HG02973 (cell line): ENCODE results near the gene HEATR1.

ENCODE experiments used
- ATAC-seq: cut with Tn5 transposase; IDR thresholded peaks from one replicate; pipeline ENCODE4 v1.9.1; 2021; ENCODE audit warnings: moderate library complexity; ENCODE audit not compliant: unreplicated experiment

HEATR1 gene

DNA sequence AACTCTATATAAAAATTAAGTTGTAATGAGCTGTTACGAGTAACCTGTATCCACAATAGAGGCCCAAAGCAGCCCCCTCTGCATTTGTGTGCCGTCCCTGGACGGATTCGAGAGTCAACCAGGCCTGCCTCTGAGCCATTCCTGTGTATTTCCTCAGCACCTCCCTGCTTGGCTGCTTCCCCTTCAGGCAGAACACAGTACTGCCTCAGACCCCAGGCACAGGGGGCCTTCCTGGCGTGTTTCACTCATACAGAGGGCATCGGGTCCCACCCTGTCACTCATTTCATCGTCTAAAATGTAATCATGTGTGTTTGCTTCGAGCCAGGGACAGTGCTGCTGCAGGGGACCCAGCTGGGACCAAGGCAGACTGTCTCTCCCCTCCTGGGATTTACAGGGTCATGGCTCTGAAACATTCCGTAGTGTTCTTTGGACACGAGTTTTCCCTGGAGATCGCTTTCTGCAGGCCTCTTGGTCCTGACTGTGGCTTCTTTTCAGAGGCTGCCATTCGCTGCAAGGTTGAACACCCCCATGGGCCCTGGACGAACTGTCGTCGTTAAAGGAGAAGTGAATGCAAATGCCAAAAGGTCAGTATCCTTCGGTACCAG lies 61.1 kb downstream of the HEATR1 start:
- ATAC-seq = no peak

DNA sequence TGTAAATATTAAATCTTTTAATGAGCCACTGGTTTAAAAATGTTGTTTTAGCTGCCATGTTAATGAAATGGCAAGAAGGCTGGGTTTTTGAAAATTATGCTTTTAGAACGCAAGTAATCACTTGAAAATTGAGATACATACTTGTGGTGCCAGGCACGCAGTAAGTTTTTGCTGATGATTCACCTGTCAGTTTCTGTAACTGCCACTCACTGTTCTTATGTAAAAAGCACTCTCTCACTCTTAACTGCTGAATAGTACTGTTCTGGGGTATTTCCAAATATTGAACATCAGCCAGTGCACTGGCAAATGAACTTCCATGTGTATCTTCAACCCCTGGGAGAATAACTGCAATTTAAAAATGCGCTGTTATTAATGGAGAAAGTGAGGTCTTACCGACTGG lies 62.6 kb downstream of the HEATR1 start:
- ATAC-seq = no peak

DNA sequence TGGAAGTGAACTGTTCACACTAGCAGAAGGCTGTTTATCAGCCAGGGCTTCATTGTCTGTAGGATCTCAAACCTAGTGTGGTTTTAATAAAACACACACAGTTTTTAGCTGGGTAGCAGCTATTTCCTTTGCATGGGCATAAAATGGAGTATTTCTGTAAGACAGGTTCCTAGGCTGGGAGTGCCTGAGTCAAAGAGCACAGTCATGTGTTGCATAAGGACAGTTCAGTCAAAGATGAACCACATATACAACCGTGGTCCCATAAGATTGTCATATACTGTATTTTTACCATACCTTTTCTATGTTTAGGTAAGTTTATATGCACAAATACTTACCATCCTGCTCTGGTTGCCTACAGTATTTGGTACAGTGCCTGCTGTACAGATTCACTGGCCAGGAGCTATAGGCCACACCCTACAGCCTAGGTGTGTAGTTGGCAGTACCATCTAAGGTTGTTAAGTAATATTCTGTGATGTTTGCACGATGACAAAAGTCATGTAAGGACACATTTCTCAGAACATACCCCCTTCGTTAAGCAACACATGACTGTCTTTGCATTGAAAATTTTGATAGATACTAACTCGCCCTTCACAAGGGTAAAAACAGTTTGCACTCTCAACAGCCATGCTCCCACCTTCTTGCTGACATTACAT lies 63.4 kb downstream of the HEATR1 start:
- no peak for ATAC-seq

- ATAC-seq = no peak
These were observed 67.8 kb downstream of the HEATR1 start for GRCh38 chr1:236536540-236536939.

DNA sequence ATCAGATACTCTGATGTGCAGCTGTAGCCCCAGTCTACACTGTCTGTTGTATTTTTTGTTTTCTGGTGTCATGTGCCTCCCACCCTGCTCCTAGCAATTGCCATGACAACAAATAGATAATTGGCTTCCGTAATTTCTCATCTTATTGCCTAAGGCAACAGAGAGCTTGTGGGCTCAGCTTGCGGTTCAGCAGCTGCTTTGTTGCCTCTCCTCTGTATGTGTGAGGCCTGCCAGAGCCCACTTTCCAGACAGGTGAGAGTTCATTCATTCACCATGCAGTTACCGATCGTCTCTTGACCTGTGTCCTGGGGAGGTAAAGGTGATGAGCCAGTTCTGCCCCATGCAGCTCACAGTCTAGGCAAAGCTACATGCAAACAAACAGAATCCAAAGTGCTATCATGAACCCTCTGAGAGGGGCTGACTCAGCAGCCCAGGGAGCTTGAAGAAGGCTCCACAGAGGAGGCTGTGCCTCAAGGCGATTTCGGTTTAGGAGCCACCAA lies 68.6 kb downstream of the HEATR1 start:
- ATAC-seq = no peak

DNA sequence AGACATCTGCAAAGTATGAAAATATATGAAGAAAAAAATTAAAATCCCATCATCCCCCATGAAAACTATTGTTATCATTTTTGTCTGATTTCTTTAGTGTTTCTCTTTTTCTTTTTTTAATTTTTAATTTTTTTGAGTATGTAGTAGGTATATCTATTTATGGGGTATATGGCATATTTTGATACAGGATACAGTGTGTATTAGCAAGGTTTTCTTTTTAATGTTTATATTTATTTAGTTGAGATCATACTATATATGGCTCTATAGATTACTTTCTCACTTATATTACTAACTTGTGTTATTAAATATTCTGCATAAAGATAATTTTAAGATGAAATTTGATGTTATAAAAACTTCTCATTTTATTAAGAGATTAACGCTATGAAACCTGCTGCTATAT lies 69.1 kb downstream of the HEATR1 start:
- no peak for ATAC-seq

GRCh38 chr1:236534151-236534651 lies 70.1 kb downstream of the HEATR1 start:
- ATAC-seq = no peak

- no peak for ATAC-seq
These were observed 71.5 kb downstream of the HEATR1 start for GRCh38 chr1:236532850-236533249.

- no peak for ATAC-seq
These were observed 73.4 kb downstream of the HEATR1 start for GRCh38 chr1:236530959-236531358.

DNA sequence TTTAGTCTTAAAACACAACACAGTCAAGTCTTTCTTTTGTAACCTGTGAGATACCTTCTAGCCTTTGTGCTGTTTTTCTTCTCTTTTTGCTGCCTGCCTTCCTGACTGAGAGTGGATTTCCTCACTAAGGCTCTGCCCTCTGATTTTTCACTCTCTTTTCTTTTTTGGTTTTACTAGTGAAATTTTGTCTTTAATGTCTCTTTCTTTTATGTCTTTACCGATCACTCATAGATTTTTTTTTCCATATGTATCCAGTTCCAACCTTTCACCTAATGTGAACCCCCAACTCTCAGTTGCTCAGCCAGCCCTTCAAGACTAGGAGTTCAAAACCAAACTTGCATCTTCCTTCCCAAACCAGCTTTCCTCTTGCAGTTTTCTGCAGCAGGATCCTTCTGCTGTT lies 74.0 kb downstream of the HEATR1 start:
- ATAC-seq = no peak

DNA sequence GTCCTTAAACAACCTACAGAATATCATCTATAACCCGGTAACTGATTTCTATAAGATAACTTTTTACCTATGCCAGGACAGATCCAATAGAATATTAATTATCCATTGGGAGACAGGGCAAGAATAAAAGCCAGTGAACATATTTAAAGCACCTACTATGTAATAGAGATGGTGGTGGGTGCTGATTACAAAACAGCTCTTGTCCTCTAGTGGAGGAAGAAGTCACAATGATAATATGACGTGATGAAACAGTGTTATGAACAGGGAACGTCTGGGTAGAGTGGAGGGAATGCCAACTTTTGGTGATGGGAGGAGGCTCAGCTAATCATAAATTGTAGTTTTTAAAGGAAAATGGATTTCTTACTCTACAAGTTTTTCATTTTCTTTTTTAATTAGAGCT lies 78.2 kb downstream of the HEATR1 start:
- ATAC-seq = no peak

- ATAC-seq = peak; percentile 4
These were observed 79.5 kb downstream of the HEATR1 start for GRCh38 chr1:236524895-236525184.

GRCh38 chr1:236524142-236524894 lies 80.0 kb downstream of the HEATR1 start:
- ATAC-seq = peak; percentile 93

DNA sequence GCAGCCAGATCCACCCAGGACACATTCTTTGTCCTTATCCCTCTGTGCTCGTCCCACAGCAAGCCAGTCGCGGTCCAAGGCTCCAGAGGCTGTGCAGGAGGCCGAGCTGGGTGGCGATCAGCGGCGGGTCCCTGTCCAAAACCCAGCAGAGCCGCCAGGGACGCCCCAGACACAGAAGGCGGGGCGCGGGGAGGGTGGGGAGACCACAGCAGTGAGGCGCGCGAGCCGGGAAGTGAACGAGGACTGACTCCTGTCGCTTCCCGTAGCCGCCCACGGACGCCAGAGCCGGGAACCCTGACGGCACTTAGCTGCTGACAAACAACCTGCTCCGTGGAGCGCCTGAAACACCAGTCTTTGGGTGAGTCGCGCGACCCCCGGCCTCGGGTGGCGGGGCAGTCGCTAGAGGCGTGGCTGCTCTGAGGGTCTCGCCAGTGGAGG lies 80.6 kb downstream of the HEATR1 start, which contains the start of gene LGALS8:
Gene LGALS8 (plus strand): TSS at position 279 of the 438 bp plus-strand sequence. CDS start 2,089 bp downstream, outside the sequence.
- ATAC-seq = peak; percentile 48

- no peak for ATAC-seq
These were observed 81.2 kb downstream of the HEATR1 start for GRCh38 chr1:236522937-236523703.

DNA sequence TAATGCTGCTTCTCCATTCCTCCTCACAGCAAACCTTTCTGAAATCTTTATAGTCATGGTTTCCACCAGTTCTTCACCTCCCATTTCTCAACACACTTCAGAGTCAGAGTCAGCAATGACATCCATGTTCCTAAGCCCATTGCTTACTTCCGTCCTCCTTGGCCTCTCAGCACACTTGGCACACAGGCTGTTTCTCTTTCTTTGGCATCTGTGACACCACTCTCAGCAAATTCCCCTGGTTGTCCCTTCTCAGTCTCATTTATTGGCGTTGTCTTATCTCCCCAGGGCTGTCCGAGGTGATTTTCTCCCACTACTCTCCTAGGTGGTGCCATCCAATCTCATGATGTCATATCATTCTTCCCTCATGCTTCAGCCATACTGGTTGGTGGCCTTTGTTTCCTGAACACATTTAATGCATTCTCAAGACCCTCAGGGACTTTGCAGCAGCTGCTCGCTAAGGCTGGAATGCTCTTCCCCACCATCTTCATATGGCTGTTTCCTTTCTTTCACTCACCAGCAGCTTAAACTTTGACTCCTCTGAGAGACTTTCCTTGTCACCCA lies 83.8 kb downstream of the HEATR1 start:
- ATAC-seq = no peak

DNA sequence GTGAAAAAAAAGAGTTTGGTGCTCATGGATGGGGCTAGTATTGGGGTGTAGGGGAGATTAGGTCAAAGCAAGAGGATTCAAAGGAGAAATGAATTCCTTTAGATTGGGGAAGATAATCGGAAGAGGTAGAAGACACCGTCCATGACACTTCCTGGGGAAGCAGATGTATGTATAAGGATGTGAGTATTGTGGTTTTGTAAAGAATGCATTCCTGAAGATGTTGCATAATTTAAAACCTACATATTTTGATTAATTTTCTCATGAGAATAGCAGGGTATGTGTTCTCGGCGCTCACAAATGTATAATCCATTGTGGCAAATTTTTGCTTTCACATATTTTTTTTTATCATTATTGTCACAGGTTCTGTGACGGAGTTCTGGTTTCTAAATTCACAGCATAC lies 86.0 kb downstream of the HEATR1 start:
- ATAC-seq = no peak

- ATAC-seq = no peak
These were observed 87.2 kb downstream of the HEATR1 start for GRCh38 chr1:236516929-236517704.

GRCh38 chr1:236515443-236515958 lies 88.8 kb downstream of the HEATR1 start:
- no peak for ATAC-seq
